ENCODE results near the gene LYSMD2. TPM values are rescaled to one million over a fixed set of nuclear protein-coding genes. Genes with fewer than 3 reads are reported as not detected.

The LYSMD2 gene
- total and polyA plus RNA-seq, 9 of the 15 experiments (the other 6 are each of a cell fraction or from before 2014, with no cell fraction given) = 4.3 to 30.3 (median 9.8) TPM

DNA sequence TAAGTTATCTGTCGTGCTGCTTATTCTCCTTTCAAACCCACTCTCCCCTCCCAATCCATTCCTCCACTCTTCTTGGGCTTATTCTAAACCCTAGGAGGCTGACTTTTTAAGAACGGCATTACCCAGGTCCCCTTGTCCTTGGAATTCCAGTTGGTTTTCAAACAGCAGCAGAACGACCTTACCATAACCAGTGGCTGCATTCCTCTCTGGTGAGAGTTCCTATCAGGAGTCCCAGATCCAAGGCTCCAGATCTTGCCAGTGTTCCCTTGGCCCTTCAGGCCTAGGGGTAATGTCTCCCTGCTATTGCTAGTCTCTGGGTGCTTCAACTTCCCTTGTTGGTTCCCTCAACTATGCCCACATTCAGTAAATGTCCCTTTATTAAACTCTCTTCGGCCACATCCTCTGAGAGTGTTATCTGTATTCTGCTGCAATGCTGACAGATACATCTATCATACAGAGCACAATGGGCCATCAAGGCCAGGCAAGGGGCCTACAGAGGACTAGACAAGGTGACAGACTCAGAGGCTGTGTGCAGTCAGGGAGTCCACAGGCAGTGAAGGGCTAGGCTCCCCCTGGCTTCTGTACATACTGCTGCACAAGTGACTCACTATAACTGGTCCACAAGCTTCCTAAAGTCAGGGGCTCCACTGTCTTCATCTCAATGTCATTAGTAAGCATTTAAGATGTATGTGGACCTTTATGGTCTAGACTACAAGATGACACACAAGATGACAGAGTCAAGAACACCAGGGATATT, 10.1 kb downstream of the LYSMD2 start (continued):
- TF ChIP-seq, protein P1, sequence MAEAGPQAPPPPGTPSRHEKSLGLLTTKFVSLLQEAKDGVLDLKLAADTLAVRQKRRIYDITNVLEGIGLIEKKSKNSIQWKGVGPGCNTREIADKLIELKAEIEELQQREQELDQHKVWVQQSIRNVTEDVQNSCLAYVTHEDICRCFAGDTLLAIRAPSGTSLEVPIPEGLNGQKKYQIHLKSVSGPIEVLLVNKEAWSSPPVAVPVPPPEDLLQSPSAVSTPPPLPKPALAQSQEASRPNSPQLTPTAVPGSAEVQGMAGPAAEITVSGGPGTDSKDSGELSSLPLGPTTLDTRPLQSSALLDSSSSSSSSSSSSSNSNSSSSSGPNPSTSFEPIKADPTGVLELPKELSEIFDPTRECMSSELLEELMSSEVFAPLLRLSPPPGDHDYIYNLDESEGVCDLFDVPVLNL (CRISPR knock-in tag; IDR thresholded peaks at IDR 0.05; ENCODE audit: low read depth) = no peak
- TF ChIP-seq GATA2 (CRISPR knock-in tag; IDR thresholded peaks at IDR 0.05) (no peak), ZFP1 (CRISPR knock-in tag; IDR thresholded peaks at IDR 0.05) (no peak), FOXM1 (IDR thresholded peaks at IDR 0.05; ENCODE audit: low read depth) (no peak), FOXM1 (CRISPR knock-in tag; IDR thresholded peaks at IDR 0.05; ENCODE audit: low read depth) (no peak), ZNF134 (CRISPR knock-in tag; conservative IDR thresholded peaks at IDR 0.05) (no peak), TFAM (CRISPR knock-in tag; conservative IDR thresholded peaks at IDR 0.05) (no peak), SOX6 (IDR thresholded peaks at IDR 0.05) (peak; percentile 51), MYBL2 (IDR thresholded peaks at IDR 0.05; ENCODE audit: low read depth) (no peak), MYBL2 (CRISPR knock-in tag; IDR thresholded peaks at IDR 0.05; ENCODE audit: borderline replicate concordance) (no peak), KHSRP (IDR thresholded peaks at IDR 0.05) (no peak), NFE2L1 (tag; IDR thresholded peaks at IDR 0.05; ENCODE audit: borderline replicate concordance, low read depth) (no peak), MAFK (IDR thresholded peaks at IDR 0.05; ENCODE audit: low read length) (0 out of 2 replicates have a peak, but pooled peaks have one; percentile 6), RAD51 (IDR thresholded peaks at IDR 0.05; ENCODE audit: borderline replicate concordance, low read depth) (no peak), POLR2B (IDR thresholded peaks at IDR 0.05; ENCODE audit: low read depth, partially characterized antibody) (no peak), ZC3H4 (CRISPR knock-in tag; IDR thresholded peaks at IDR 0.05; ENCODE audit: borderline replicate concordance) (no peak), ARID2 (IDR thresholded peaks at IDR 0.05) (0 out of 2 replicates have a peak, but pooled peaks have one; percentile 48), PURB (CRISPR knock-in tag; IDR thresholded peaks at IDR 0.05; ENCODE audit: low read depth) (no peak), SP1 (CRISPR knock-in tag; IDR thresholded peaks at IDR 0.05) (no peak)
- TF ChIP-seq, protein P2, sequence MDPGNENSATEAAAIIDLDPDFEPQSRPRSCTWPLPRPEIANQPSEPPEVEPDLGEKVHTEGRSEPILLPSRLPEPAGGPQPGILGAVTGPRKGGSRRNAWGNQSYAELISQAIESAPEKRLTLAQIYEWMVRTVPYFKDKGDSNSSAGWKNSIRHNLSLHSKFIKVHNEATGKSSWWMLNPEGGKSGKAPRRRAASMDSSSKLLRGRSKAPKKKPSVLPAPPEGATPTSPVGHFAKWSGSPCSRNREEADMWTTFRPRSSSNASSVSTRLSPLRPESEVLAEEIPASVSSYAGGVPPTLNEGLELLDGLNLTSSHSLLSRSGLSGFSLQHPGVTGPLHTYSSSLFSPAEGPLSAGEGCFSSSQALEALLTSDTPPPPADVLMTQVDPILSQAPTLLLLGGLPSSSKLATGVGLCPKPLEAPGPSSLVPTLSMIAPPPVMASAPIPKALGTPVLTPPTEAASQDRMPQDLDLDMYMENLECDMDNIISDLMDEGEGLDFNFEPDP (CRISPR knock-in tag; IDR thresholded peaks at IDR 0.05) = no peak
- TF ChIP-seq, protein P3, sequence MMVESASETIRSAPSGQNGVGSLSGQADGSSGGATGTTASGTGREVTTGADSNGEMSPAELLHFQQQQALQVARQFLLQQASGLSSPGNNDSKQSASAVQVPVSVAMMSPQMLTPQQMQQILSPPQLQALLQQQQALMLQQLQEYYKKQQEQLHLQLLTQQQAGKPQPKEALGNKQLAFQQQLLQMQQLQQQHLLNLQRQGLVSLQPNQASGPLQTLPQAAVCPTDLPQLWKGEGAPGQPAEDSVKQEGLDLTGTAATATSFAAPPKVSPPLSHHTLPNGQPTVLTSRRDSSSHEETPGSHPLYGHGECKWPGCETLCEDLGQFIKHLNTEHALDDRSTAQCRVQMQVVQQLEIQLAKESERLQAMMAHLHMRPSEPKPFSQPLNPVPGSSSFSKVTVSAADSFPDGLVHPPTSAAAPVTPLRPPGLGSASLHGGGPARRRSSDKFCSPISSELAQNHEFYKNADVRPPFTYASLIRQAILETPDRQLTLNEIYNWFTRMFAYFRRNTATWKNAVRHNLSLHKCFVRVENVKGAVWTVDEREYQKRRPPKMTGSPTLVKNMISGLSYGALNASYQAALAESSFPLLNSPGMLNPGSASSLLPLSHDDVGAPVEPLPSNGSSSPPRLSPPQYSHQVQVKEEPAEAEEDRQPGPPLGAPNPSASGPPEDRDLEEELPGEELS (CRISPR knock-in tag; IDR thresholded peaks at IDR 0.05; ENCODE audit: borderline replicate concordance) = no peak
- TF ChIP-seq, protein P4, sequence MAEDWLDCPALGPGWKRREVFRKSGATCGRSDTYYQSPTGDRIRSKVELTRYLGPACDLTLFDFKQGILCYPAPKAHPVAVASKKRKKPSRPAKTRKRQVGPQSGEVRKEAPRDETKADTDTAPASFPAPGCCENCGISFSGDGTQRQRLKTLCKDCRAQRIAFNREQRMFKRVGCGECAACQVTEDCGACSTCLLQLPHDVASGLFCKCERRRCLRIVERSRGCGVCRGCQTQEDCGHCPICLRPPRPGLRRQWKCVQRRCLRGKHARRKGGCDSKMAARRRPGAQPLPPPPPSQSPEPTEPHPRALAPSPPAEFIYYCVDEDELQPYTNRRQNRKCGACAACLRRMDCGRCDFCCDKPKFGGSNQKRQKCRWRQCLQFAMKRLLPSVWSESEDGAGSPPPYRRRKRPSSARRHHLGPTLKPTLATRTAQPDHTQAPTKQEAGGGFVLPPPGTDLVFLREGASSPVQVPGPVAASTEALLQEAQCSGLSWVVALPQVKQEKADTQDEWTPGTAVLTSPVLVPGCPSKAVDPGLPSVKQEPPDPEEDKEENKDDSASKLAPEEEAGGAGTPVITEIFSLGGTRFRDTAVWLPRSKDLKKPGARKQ (CRISPR knock-in tag; IDR thresholded peaks at IDR 0.05) = no peak
- TF ChIP-seq, protein P5, sequence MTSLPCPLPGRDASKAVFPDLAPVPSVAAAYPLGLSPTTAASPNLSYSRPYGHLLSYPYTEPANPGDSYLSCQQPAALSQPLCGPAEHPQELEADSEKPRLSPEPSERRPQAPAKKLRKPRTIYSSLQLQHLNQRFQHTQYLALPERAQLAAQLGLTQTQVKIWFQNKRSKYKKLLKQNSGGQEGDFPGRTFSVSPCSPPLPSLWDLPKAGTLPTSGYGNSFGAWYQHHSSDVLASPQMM (CRISPR knock-in tag; IDR thresholded peaks at IDR 0.05) = no peak

Measured in K562 (cell line).